Stomach (tissue), 19 donors: ENCODE data around the gene SLC38A1. TPM values are rescaled to one million over a fixed set of nuclear protein-coding genes. Genes with fewer than 3 reads are reported as not detected.

Experiments
- DNase-seq, 2 donors: peaks; one replicate each; pipeline versions ENCODE4 v3.0.0 to v3.0.0-alpha.2; 2013 to 2019
- H3K27ac ChIP-seq, 5 donors: fragments of 200-600 bp in 4 of 5; sonication (generic) in 4 of 5; one replicate each; pipeline ENCODE4 v1.5.1; 2013 to 2019; ENCODE audit warnings: mild to moderate bottlenecking in 1 of 5, moderate library complexity in 1 of 5
- H3K27me3 ChIP-seq, 3 donors: fragments of 200-600 bp; sonication (generic); one replicate each; pipeline ENCODE4 v1.5.1; 2017 to 2019; ENCODE audit warnings: mixed run types in 1 of 3
- H3K36me3 ChIP-seq, 4 donors: fragments of 200-600 bp; sonication (generic); 1 replicate in 3 of 4; 2 replicates in 1 of 4; pipeline ENCODE4 v1.5.1; 2016 to 2019
- H3K4me1 ChIP-seq, 4 donors: fragments of 200-600 bp; sonication (generic); one replicate each; pipeline ENCODE4 v1.5.1; 2016 to 2019
- H3K4me3 ChIP-seq, 4 donors: fragments of 200-600 bp; sonication (generic) in 3 of 4; one replicate each; pipeline ENCODE4 v1.5.1; 2016 to 2019; ENCODE audit warnings: mild to moderate bottlenecking in 1 of 4
- H3K9me3 ChIP-seq, 4 donors: fragments of 200-600 bp; sonication (generic); one replicate each; pipeline ENCODE4 v1.5.1; 2016 to 2019
- EP300 ChIP-seq: sonication (generic); formaldehyde crosslinking; IDR thresholded peaks from one replicate; pipeline ENCODE4 v1.6.1; 2017; ENCODE audit warnings: antibody characterized with exemption
- POLR2A ChIP-seq, 4 donors: fragments of 450-650 bp; IDR thresholded peaks; one replicate each; pipeline ENCODE4 v1.6.1; 2016; ENCODE audit warnings: antibody characterized with exemption in 4 of 4, control low read depth in 2 of 4, mild to moderate bottlenecking in 1 of 4, moderate library complexity in 1 of 4
- POLR2AphosphoS5 ChIP-seq, 3 donors: sonication (generic); formaldehyde crosslinking; IDR thresholded peaks; one replicate each; pipeline ENCODE4 v1.6.1; 2016; ENCODE audit warnings: antibody characterized with exemption in 3 of 3
- WGBS, 5 donors: extraction: QIAGEN DNeasy Blood & Tissue Kit in 3 of 5; methylation state at CpG; one replicate each; pipeline versions ENCODE4 v1.1.5 to v1.1.7; 2013 to 2018; 5-methylcytosine and 5-hydroxymethylcytosine counted together
- intact Hi-C: fragments of 100-400 bp; cut with DNase I; formaldehyde crosslinking; loops from one replicate; pipeline ENCODE4 v1.15.1; 2023; ENCODE audit warnings: low total_unique reads
- long read RNA-seq, 10 donors: transcript quantifications; one replicate each; lab custom pipeline, GENCODE V29; 2026
- polyA plus RNA-seq, 3 donors: library from polyadenylated mRNA; stranded (reverse); fragments of 200-250 nt; gene quantifications; one replicate each; pipeline ENCODE4 v1.2.3, GENCODE V29; 2013
- total RNA-seq, 5 donors: library from RNA; depleted of rRNA; stranded (reverse); fragments of >200 nt; gene quantifications; one replicate each; pipeline versions ENCODE4 v1.1.0 to v1.2.3, GENCODE V29; 2014 to 2016
- TF ChIP-seq, protein P1 (sequence below), 7 experiments: fragments of 450-650 bp in 4 of 7; fragments of 200-600 bp in 3 of 7; sonication (generic) in 3 of 7; IDR thresholded peaks; one replicate each; pipeline ENCODE4 v1.5.1; 2016 to 2019; ENCODE audit warnings: antibody characterized with exemption in 7 of 7, control low read depth in 2 of 7, mild to moderate bottlenecking in 1 of 7
- donor health status: healthy with polysubstance abuse.
- donor health status: Bipolar disorder and iron deficiency.
- donor health status: healthy.

The SLC38A1 gene
- total RNA-seq = 100 to 1,000 TPM in 3 of 5 donors, 10 to 100 TPM in 2; 50.7 to 164 (median 115) TPM
- 10 to 100 TPM in 1 of 3 donors, 1 to 10 TPM in 2; 3.2 to 14.0 (median 4.7) TPM for polyA plus RNA-seq
- long read RNA-seq, donor 1, partial matches to known transcripts = 10 of 11 reads
- long read RNA-seq, donor 1, other reads (novel, unspliced or antisense) = 0 of 11 reads
- long read RNA-seq, donor 2, full-length matches to known transcripts = 7 of 34 reads
- long read RNA-seq, donor 2, partial matches to known transcripts = 27 of 34 reads
- long read RNA-seq, donor 2, other reads (novel, unspliced or antisense) = 0 of 34 reads
- long read RNA-seq, donor 3, full-length matches to known transcripts = 2 of 2 reads
- long read RNA-seq, donor 3, partial matches to known transcripts = 0 of 2 reads
- long read RNA-seq, donor 3, other reads (novel, unspliced or antisense) = 0 of 2 reads
- long read RNA-seq, donor 4, partial matches to known transcripts = 0 of 1 reads
- long read RNA-seq, donor 4, other reads (novel, unspliced or antisense) = 0 of 1 reads
- long read RNA-seq, donor 5, partial matches to known transcripts = 0 of 1 reads
- long read RNA-seq, donor 5, other reads (novel, unspliced or antisense) = 0 of 1 reads
- long read RNA-seq, donor 6, full-length matches to known transcripts = 9 of 34 reads
- long read RNA-seq, donor 6, partial matches to known transcripts = 25 of 34 reads
- long read RNA-seq, donor 6, other reads (novel, unspliced or antisense) = 0 of 34 reads
- long read RNA-seq, donor 7, full-length matches to known transcripts = 8 of 8 reads
- long read RNA-seq, donor 7, partial matches to known transcripts = 0 of 8 reads
- long read RNA-seq, donor 7, other reads (novel, unspliced or antisense) = 0 of 8 reads
- long read RNA-seq, donor 8, full-length matches to known transcripts = 5 of 5 reads
- long read RNA-seq, donor 8, partial matches to known transcripts = 0 of 5 reads
- long read RNA-seq, donor 8, other reads (novel, unspliced or antisense) = 0 of 5 reads
- long read RNA-seq, donor 9, partial matches to known transcripts = 0 of 1 reads
- long read RNA-seq, donor 9, other reads (novel, unspliced or antisense) = 0 of 1 reads
- long read RNA-seq, donor 10, partial matches to known transcripts = 0 of 2 reads
- long read RNA-seq, donor 10, other reads (novel, unspliced or antisense) = 0 of 2 reads

DNA sequence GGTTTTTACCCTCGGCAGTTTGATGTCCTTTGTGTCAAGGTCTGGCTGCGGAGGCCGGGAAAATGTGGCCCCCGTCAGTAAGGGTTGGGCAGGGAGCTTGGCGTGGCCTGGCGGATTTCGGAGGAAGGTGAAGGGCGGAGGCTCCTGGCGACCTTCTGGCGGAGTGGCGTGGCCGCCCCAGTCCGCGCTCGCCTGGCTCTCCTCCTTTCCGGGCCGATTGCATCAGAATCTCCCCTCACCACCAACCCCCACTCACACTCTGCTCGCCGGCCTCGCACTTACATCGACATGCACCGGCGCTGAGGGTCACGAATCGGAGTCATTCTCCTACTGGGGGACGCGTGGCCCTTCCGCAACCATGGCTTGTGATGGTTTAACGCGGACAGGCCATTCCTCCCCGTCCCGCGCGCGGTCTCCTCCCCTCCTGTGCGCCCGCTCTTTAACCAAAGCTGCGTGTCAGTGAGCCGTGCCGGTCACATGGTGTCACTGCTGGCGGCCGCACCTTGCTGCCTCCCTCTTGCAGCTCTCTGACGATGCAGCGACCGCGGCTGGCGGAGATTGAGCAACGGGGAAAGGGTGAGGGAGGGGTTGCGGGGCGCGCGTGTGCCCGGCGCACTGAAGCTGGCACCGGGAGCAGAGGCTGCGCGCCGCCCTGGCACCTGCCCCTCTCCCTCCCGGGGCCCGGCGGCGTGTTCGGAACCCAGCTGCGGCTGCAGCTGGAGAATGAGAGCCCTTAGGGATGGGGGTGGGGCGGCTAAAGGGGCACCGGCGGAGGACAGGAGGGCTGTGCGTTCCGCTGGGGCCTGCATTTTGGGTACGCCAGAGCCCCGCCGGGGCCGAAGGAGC, at the start of gene SLC38A1:
SLC38A1 (minus strand) TSS at position 461 of the 846 bp plus-strand sequence. CDS start 29,243 bp downstream, outside the sequence.
- TF ChIP-seq EP300 (no peak), POLR2A (IDR thresholded peaks at IDR 0.05) (peak in 2 of 4 donors; percentile 29 to 33), POLR2AphosphoS5 (IDR thresholded peaks at IDR 0.05) (peak; percentile 91 to 96 (median 95))
- TF ChIP-seq, protein P1, sequence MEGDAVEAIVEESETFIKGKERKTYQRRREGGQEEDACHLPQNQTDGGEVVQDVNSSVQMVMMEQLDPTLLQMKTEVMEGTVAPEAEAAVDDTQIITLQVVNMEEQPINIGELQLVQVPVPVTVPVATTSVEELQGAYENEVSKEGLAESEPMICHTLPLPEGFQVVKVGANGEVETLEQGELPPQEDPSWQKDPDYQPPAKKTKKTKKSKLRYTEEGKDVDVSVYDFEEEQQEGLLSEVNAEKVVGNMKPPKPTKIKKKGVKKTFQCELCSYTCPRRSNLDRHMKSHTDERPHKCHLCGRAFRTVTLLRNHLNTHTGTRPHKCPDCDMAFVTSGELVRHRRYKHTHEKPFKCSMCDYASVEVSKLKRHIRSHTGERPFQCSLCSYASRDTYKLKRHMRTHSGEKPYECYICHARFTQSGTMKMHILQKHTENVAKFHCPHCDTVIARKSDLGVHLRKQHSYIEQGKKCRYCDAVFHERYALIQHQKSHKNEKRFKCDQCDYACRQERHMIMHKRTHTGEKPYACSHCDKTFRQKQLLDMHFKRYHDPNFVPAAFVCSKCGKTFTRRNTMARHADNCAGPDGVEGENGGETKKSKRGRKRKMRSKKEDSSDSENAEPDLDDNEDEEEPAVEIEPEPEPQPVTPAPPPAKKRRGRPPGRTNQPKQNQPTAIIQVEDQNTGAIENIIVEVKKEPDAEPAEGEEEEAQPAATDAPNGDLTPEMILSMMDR (IDR thresholded peaks at IDR 0.05) = no peak
- 0 to 1% (median 0%) methylated on average over 57 to 73 of the region's 73 CpGs for whole genome bisulfite sequencing, 5 donors
- intact Hi-C loops = no loop called here
- Histone ChIP-seq H3K9me3 (no peaks in the 10 kb centered on the region), H3K27me3 (peaks cover 0 to 18% (median 4%) of the 10 kb centered on the region in 3 donors), H3K36me3 (no peaks in the 10 kb centered on the region), H3K27ac (peak within 1 kb of the TSS; percentile 75 to 93 (median 87)), H3K4me3 (peak within 1 kb of the TSS; percentile 63 to 75 (median 68)), H3K4me1 (peaks cover 0 to 60% (median 43%) of the 10 kb centered on the region in 4 donors)
- peak; percentile 88 to 95 for DNase-seq

DNA sequence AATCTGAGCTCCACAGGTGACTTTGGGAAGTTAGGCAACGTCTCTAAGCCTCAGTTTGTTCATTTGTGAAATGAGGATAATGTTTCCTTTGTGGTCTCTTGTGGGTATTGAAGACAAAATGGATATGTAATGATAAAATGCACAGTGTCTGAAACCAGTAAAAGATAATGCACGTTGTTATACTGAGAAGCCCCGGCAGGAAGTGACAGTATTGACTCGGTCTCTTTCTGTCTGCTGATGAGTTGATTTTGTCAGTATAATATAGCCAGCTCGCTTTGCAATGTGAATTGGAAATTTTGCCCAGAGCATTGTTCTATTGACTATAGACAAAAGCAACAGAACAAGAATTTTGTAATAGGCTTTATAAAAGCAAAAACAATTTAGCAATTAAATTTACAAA, 49.2 kb upstream of the SLC38A1 start:
- Histone ChIP-seq H3K27me3 (no peaks in the 10 kb centered on the region), H3K27ac (no peak overlapping the region), H3K4me1 (no peaks in the 10 kb centered on the region), H3K36me3 (no peaks in the 10 kb centered on the region), H3K9me3 (peaks cover 0 to 4% (median 0%) of the 10 kb centered on the region in 4 donors), H3K4me3 (no peak overlapping the region)
- TF ChIP-seq POLR2A (IDR thresholded peaks at IDR 0.05) (no peak), POLR2AphosphoS5 (IDR thresholded peaks at IDR 0.05) (no peak), EP300 (no peak)
- TF ChIP-seq, protein P1 (IDR thresholded peaks at IDR 0.05) = no peak
- 62 to 75% (median 68%) methylated on average over 5 of the region's 5 CpGs for WGBS, 5 donors
- intact Hi-C loops = no loop called here
- DNase-seq = no peak

DNA sequence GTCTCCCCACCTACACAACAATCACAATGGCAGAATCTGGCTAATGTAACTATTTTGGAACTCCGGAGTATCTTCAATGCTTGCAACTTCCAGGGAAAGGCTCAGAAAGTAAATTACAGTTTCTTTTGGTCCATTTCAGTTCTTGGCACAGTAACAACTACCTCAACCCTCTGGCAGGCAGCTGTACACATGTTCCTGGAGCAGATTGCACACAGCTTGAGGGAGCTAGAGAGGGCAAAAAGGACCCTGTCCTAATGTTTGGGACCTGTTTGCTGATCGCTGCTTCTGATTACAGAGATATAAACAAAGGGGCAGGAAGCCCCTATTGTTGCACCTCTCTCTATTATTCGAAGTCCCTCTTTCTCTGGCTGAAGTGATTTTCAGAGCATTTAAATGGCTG, 35.2 kb upstream of the SLC38A1 start:
- H3K4me1 ChIP-seq = peaks cover 0 to 10% (median 0%) of the 10 kb centered on the region in 4 donors
- H3K27me3 ChIP-seq = no peaks in the 10 kb centered on the region
- DNase-seq = peak in 1 of 2 donors; percentile 37
- no peak overlapping the region for H3K27ac ChIP-seq
- H3K4me3 ChIP-seq = no peak overlapping the region
- intact Hi-C loops = loop anchor here (10.0 kb wide), 1 partner anchor 179 kb away; no protein-coding TSS in a partner anchor
- no peaks in the 10 kb centered on the region for H3K36me3 ChIP-seq
- peaks cover 0 to 8% (median 2%) of the 10 kb centered on the region in 4 donors for H3K9me3 ChIP-seq
- WGBS, 5 donors = 37 to 46% (median 46%) methylated on average over 3 of the region's 3 CpGs
- no peak for TF ChIP-seq POLR2AphosphoS5 (IDR thresholded peaks at IDR 0.05)
- TF ChIP-seq, protein P1 (IDR thresholded peaks at IDR 0.05) = no peak
- no peak for TF ChIP-seq POLR2A (IDR thresholded peaks at IDR 0.05)
- no peak for TF ChIP-seq EP300
